HL-60 (cell line): ENCODE data around the gene TFAP2D.

Experiments
- CTCF ChIP-seq: IDR thresholded peaks from one replicate; pipeline ENCODE4 v1.5.1; 2011; ENCODE audit warnings: low read length, control low read depth, inconsistent platforms; ENCODE audit not compliant: insufficient read depth
- GABPA ChIP-seq: IDR thresholded peaks from 2 replicates; pipeline ENCODE4 v1.6.1; 2012; ENCODE audit warnings: low read depth
- POLR2AphosphoS5 ChIP-seq: IDR thresholded peaks from 2 replicates; pipeline ENCODE4 v1.6.1; 2012; ENCODE audit warnings: low read depth
- REST ChIP-seq: IDR thresholded peaks from 2 replicates; pipeline ENCODE4 v1.6.1; 2012; ENCODE audit warnings: low read depth; ENCODE audit not compliant: insufficient replicate concordance
- SPI1 ChIP-seq: IDR thresholded peaks from 2 replicates; pipeline ENCODE4 v1.6.1; 2012; ENCODE audit warnings: low read depth, mild to moderate bottlenecking, borderline replicate concordance

- TF ChIP-seq CTCF (no peak), POLR2AphosphoS5 (no peak), SPI1 (no peak), REST (no peak), GABPA (no peak)
These were observed 47.2 kb upstream of the TFAP2D start for GRCh38 chr6:50666089-50666488.
